Fibroblast of lung (primary cell): ENCODE measurements around the gene GMEB1.
"Not testable (repeated sequence)": the region's sequence is repeated elsewhere in the genome, so short reads cannot be mapped to it uniquely, and the experiment has no call there.

Experiments
- CTCF ChIP-seq, 2 donors: IDR thresholded peaks in 1 of 2; conservative IDR thresholded peaks in 1 of 2; 1 replicate in 1 of 2; 2 replicates in 1 of 2; pipeline ENCODE4 v1.5.1; 2011 to 2012; ENCODE audit warnings: low read length in 2 of 2, control low read depth in 1 of 2, inconsistent platforms in 1 of 2, low read depth in 1 of 2, mild to moderate bottlenecking in 1 of 2
- EZH2 ChIP-seq: IDR thresholded peaks from 2 replicates; pipeline ENCODE4 v1.5.1; 2012; ENCODE audit warnings: low read length, control low read depth, mild to moderate bottlenecking; ENCODE audit errors: missing control alignments

- not testable (repeated sequence) for TF ChIP-seq CTCF (conservative IDR thresholded peaks at IDR 0.05 in 1 of 2, IDR thresholded peaks at IDR 0.05 in 1 of 2; ENCODE audit: low read depth in 1 of 2, low read length in 2 of 2); EZH2
Measured at GRCh38 chr1:28653063-28653462, 15.5 kb upstream of the GMEB1 start.
